Lower leg skin (tissue), 3 donors: Measurements from ENCODE around the gene PRKCE.

Source experiments
- CTCF ChIP-seq, 3 donors: fragments of 450-650 bp; IDR thresholded peaks; one replicate each; pipeline ENCODE4 v1.5.1; 2016; ENCODE audit warnings: antibody characterized with exemption in 3 of 3, mild to moderate bottlenecking in 3 of 3, moderate library complexity in 2 of 3
- POLR2A ChIP-seq, 2 donors: fragments of 450-650 bp; IDR thresholded peaks; one replicate each; pipeline ENCODE4 v1.6.1; 2016 to 2017; ENCODE audit warnings: antibody characterized with exemption in 2 of 2, mild to moderate bottlenecking in 1 of 2, moderate library complexity in 1 of 2

DNA sequence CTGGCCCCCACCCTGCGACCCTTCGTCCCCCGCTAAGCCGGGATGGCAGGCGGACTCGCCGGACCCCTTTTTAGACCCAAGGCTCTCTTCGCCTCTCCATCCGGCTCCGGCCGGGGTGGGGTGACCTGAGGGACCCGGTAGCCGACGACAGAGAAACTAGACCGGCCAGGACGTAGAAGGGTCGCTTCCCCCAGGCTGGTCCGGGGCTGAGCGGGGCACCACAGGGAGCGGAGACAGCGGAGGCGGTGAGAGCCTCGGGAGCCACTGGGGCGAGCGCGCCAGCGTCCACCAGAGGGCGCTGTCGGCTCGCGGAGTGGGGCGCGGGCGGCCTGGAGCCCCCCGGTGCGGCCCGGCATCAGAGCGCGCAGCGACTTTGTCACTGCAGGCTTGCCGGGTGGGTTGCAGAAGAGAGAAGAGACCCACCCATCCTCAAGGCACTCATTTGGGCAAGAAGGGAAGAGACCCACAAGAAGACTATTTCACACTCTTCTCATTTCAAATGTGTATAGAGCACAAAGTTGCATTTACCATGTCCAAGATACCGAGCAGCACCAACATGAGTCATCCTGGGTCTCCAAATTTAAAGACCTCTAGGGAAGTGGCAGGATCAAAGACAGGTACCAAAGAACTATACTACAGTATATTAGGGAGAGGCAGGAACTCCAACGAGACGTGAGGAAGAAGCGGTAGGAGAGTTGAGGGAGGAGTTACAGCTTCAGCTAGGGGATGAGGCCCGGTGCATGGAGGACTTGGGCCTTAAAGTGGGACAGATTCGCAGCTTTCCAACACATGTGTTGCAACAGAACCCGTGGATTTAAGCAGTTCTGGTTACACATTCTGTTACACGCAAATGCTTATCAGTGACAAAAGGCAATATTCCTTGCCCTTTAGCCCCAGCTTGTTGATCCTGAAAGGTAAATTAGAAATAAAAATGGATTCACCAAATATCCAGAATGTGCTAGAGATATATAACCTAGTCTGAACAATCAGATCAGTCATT is 7.6 kb upstream of the PRKCE start:
- TF ChIP-seq CTCF (IDR thresholded peaks at IDR 0.05) (peak in 2 of 3 donors; percentile 11 to 91), POLR2A (IDR thresholded peaks at IDR 0.05) (no peak)
